Smooth muscle cell (in vitro differentiated cells): Measurements from ENCODE around the gene SLC6A3. TPM values are rescaled to one million over a fixed set of nuclear protein-coding genes. Genes with fewer than 3 reads are reported as not detected.

Experiments
- DNase-seq: peaks from one replicate; lab custom pipeline; 2025; ENCODE audit not compliant: unreplicated experiment; lab: John Stamatoyannopoulos, UW
- H2AFZ ChIP-seq: fragments of 200-600 bp; sonication (generic); 2 replicates; pipeline ENCODE4 v1.6.0; 2016; ENCODE audit warnings: antibody characterized with exemption, low read depth, mild to moderate bottlenecking
- H3F3A ChIP-seq: fragments of 200-600 bp; sonication (generic); 2 replicates; pipeline ENCODE4 v1.6.0; 2017; ENCODE audit warnings: antibody characterized with exemption, low read depth
- H3K27ac ChIP-seq: fragments of 200-600 bp; sonication (generic); 2 replicates; pipeline ENCODE4 v1.5.1; 2016; ENCODE audit warnings: low read depth, mild to moderate bottlenecking
- H3K27me3 ChIP-seq: fragments of 200-600 bp; sonication (generic); 2 replicates; pipeline ENCODE4 v1.6.1; 2016; ENCODE audit warnings: low read depth, mild to moderate bottlenecking
- H3K36me3 ChIP-seq: fragments of 200-600 bp; sonication (generic); 2 replicates; pipeline ENCODE4 v1.5.1; 2016; ENCODE audit warnings: low read depth
- H3K4me1 ChIP-seq: fragments of 200-600 bp; sonication (generic); 2 replicates; pipeline ENCODE4 v1.5.1; 2016; ENCODE audit warnings: low read depth
- H3K4me2 ChIP-seq: fragments of 200-600 bp; sonication (generic); 2 replicates; pipeline ENCODE4 v1.6.0; 2016; ENCODE audit warnings: mild to moderate bottlenecking
- H3K4me3 ChIP-seq: fragments of 200-600 bp; sonication (generic); 2 replicates; pipeline ENCODE4 v1.5.1; 2016; ENCODE audit warnings: mild to moderate bottlenecking
- H3K79me2 ChIP-seq: fragments of 200-600 bp; sonication (generic); 2 replicates; pipeline ENCODE4 v1.6.0; 2016; ENCODE audit warnings: low read depth, mild to moderate bottlenecking
- H3K9ac ChIP-seq: fragments of 200-600 bp; sonication (generic); 2 replicates; pipeline ENCODE4 v1.6.0; 2016; ENCODE audit warnings: low read depth
- H3K9me3 ChIP-seq: fragments of 200-600 bp; sonication (generic); replicated peaks from 2 replicates; pipeline ENCODE4 v1.5.1; 2016; ENCODE audit warnings: low read depth
- H4K20me1 ChIP-seq: fragments of 200-600 bp; sonication (generic); 2 replicates; pipeline ENCODE4 v1.6.0; 2016; ENCODE audit warnings: low read depth
- WGBS: methylation state at CpG from one replicate; pipeline ENCODE4 v1.1.7; 2016; ENCODE audit warnings: low lambda C conversion rate; 5-methylcytosine and 5-hydroxymethylcytosine counted together
- polyA plus RNA-seq: library from polyadenylated mRNA; unstranded; fragments of >200 nt; fragmentation: Nextera tagmentation; extraction: Ambion mirVana; gene quantifications from 2 replicates; pipeline ENCODE4 v1.2.1, GENCODE V29; 2016
- total RNA-seq: library from RNA; depleted of rRNA; stranded (reverse); fragments of >200 nt; gene quantifications from 2 replicates; pipeline ENCODE4 v1.2.3, GENCODE V29; 2014
- TF ChIP-seq, protein P1 (sequence below): fragments of 200-600 bp; sonication (generic); IDR thresholded peaks from 2 replicates; pipeline ENCODE4 v1.5.1; 2017; ENCODE audit warnings: borderline replicate concordance, mild to moderate bottlenecking, antibody characterized with exemption; ENCODE audit not compliant: insufficient read depth, poor library complexity, severe bottlenecking

The SLC6A3 gene
- total and polyA plus RNA-seq, 2 experiments from 2014 or later = not detected

DNA sequence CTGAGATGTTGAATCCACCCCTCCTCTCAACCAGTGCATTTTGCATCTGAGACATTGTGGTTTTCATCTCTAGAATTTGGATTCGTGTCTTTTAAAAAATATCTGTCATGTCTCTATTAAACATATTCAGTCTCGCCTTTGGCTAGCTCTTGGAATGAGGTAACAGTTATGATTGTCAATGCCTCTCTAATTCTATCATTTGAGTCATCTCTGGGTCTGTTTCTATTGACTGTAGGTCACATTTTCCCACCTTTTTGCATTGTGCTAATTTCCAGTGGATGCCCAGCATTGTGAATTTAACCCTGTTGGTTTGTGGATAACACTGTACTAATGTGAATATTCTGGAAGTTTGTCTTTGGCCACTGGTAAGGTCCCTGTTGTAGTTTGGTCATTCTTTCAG is 8.4 kb upstream of the SLC6A3 start:
- Histone ChIP-seq H3K4me1 (no peaks in the 10 kb centered on the region), H2AFZ (no peak overlapping the region), H3K27ac (no peak overlapping the region), H3K27me3 (peaks cover 15% of the 10 kb centered on the region), H3K4me3 (no peak overlapping the region), H4K20me1 (no peaks in the 10 kb centered on the region), H3K36me3 (no peaks in the 10 kb centered on the region), H3K4me2 (no peak overlapping the region), H3F3A (no peaks in the 10 kb centered on the region), H3K79me2 (no peaks in the 10 kb centered on the region), H3K9ac (no peak overlapping the region), H3K9me3 (peaks cover 15% of the 10 kb centered on the region)
- TF ChIP-seq, protein P1, sequence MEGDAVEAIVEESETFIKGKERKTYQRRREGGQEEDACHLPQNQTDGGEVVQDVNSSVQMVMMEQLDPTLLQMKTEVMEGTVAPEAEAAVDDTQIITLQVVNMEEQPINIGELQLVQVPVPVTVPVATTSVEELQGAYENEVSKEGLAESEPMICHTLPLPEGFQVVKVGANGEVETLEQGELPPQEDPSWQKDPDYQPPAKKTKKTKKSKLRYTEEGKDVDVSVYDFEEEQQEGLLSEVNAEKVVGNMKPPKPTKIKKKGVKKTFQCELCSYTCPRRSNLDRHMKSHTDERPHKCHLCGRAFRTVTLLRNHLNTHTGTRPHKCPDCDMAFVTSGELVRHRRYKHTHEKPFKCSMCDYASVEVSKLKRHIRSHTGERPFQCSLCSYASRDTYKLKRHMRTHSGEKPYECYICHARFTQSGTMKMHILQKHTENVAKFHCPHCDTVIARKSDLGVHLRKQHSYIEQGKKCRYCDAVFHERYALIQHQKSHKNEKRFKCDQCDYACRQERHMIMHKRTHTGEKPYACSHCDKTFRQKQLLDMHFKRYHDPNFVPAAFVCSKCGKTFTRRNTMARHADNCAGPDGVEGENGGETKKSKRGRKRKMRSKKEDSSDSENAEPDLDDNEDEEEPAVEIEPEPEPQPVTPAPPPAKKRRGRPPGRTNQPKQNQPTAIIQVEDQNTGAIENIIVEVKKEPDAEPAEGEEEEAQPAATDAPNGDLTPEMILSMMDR = no peak
- DNase-seq = no peak
- 98% methylated on average over 2 of the region's 2 CpGs for WGBS

DNA sequence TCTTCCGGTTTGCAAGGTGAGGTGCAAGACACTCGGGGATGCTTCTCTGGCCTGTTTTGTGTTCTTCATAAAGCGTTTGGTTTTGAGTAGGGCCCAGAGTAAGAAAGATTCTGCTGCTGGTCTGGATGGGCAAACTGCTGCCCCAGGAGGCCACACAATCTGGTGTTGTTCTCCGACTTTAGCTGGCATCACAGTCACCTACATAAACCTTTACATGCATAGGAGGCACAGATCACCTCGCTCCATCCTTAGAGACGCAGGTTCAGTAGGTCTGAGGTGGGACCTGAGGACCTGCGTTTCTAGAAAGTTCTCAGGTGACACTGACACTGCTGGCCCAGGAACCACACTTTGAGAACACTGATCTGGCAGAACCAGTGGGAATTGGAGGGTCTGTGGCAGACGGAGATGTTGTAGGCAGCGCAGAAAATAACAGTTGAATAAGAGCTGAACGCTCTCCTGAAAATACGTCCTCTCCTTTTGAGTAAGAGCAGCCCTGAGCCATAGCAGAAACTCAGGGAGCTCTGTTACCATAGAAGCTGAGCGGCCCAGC is 3.9 kb upstream of the SLC6A3 start:
- no peak overlapping the region for H3K27ac ChIP-seq
- no peaks in the 10 kb centered on the region for H3K79me2 ChIP-seq
- H4K20me1 ChIP-seq = no peaks in the 10 kb centered on the region
- H3K4me3 ChIP-seq = no peak overlapping the region
- DNase-seq = no peak
- H3K27me3 ChIP-seq = peaks cover 60% of the 10 kb centered on the region
- peaks cover 7% of the 10 kb centered on the region for H3K4me1 ChIP-seq
- 90% methylated on average over 12 of the region's 12 CpGs for WGBS
- no peak overlapping the region for H3K9ac ChIP-seq
- H3K36me3 ChIP-seq = no peaks in the 10 kb centered on the region
- no peaks in the 10 kb centered on the region for H3K9me3 ChIP-seq
- H2AFZ ChIP-seq = no peak overlapping the region
- TF ChIP-seq, protein P1 = no peak
- H3F3A ChIP-seq = no peaks in the 10 kb centered on the region
- no peak overlapping the region for H3K4me2 ChIP-seq

GRCh38 chr5:1448511-1449011 is 3.3 kb upstream of the SLC6A3 start:
- Histone ChIP-seq H3K4me3 (no peak overlapping the region), H3K27me3 (peaks cover 66% of the 10 kb centered on the region), H3K4me1 (peaks cover 7% of the 10 kb centered on the region), H3F3A (no peaks in the 10 kb centered on the region), H3K4me2 (no peak overlapping the region), H2AFZ (no peak overlapping the region), H3K36me3 (no peaks in the 10 kb centered on the region), H3K79me2 (no peaks in the 10 kb centered on the region), H3K27ac (no peak overlapping the region), H3K9me3 (no peaks in the 10 kb centered on the region), H4K20me1 (no peaks in the 10 kb centered on the region), H3K9ac (no peak overlapping the region)
- TF ChIP-seq, protein P1 = no peak
- no peak for DNase-seq
- WGBS = 83% methylated on average over 5 of the region's 5 CpGs
